NCI-H187 treated with DMSO at 0.1 percent for 48 hours (cell line): ENCODE measurements around the gene LRP8.

Source experiments
- DNase-seq: peaks from one replicate; lab custom pipeline; 2025; lab: John Stamatoyannopoulos, UW

Gene LRP8

GRCh38 chr1:53321776-53322602 lies 5.9 kb downstream of the LRP8 start:
- no peak for DNase-seq

- no peak for DNase-seq
Observed at GRCh38 chr1:53321366-53321765, 6.5 kb downstream of the LRP8 start.

GRCh38 chr1:53320646-53321045 lies 7.2 kb downstream of the LRP8 start:
- no peak for DNase-seq

- no peak for DNase-seq
Observed at GRCh38 chr1:53319296-53320101, 8.4 kb downstream of the LRP8 start.

- DNase-seq, result no peak
Observed at GRCh38 chr1:53317646-53318539, 10.0 kb downstream of the LRP8 start.

GRCh38 chr1:53316766-53317581 lies 10.9 kb downstream of the LRP8 start:
- DNase-seq, result no peak

GRCh38 chr1:53316424-53316765 lies 11.5 kb downstream of the LRP8 start:
- DNase-seq, result no peak

- DNase-seq, result no peak
Observed at GRCh38 chr1:53315456-53316423, 12.1 kb downstream of the LRP8 start.

- no peak for DNase-seq
Observed at GRCh38 chr1:53315046-53315445, 12.8 kb downstream of the LRP8 start.

GRCh38 chr1:53314606-53315005 lies 13.3 kb downstream of the LRP8 start:
- DNase-seq, result no peak

GRCh38 chr1:53314096-53314495 lies 13.8 kb downstream of the LRP8 start:
- DNase-seq, result no peak

- DNase-seq, result no peak
Observed at GRCh38 chr1:53313556-53313955, 14.3 kb downstream of the LRP8 start.

GRCh38 chr1:53311702-53312305 lies 16.1 kb downstream of the LRP8 start:
- no peak for DNase-seq

- no peak for DNase-seq
Observed at GRCh38 chr1:53310847-53311681, 16.8 kb downstream of the LRP8 start.

GRCh38 chr1:53309802-53310201 lies 18.1 kb downstream of the LRP8 start:
- DNase-seq, result no peak

GRCh38 chr1:53308506-53308905 lies 19.4 kb downstream of the LRP8 start:
- no peak for DNase-seq

- DNase-seq, result no peak
Observed at GRCh38 chr1:53307037-53307436, 20.8 kb downstream of the LRP8 start.

GRCh38 chr1:53306168-53306567 lies 21.7 kb downstream of the LRP8 start:
- no peak for DNase-seq

- no peak for DNase-seq
Observed at GRCh38 chr1:53305650-53306049, 22.2 kb downstream of the LRP8 start.
